HepG2 (cell line): ENCODE measurements around the gene PGPEP1. TPM values are rescaled to one million over a fixed set of nuclear protein-coding genes. Genes with fewer than 3 reads are reported as not detected.

Experiments used
- AGO2 ChIP-seq: fragments of 200-400 bp; formaldehyde crosslinking; optimal IDR thresholded peaks from 2 replicates; pipeline ENCODE3; 2017; ENCODE audit warnings: mild to moderate bottlenecking, low read depth, low read length, moderate library complexity
- AKNA ChIP-seq: sonication (generic); formaldehyde crosslinking; IDR thresholded peaks from 2 replicates; pipeline ENCODE4 v1.4.0; 2020; ENCODE audit warnings: missing genetic modification reagents, borderline replicate concordance
- ATF3 ChIP-seq: sonication (generic); formaldehyde crosslinking; IDR thresholded peaks from 2 replicates; pipeline ENCODE4 v1.4.0; 2020; ENCODE audit warnings: missing genetic modification reagents
- ATF4 ChIP-seq, 2 experiments: fragments of 450-650 bp in 1 of 2; sonication (generic) in 1 of 2; formaldehyde crosslinking; IDR thresholded peaks; 2 replicates each; pipeline versions ENCODE4 v1.5.0 to v1.8.0; 2020 to 2022; ENCODE audit warnings: mild to moderate bottlenecking in 1 of 2, missing genetic modification reagents in 1 of 2
- JUND ChIP-seq: sonication (generic); formaldehyde crosslinking; IDR thresholded peaks from 2 replicates; pipeline ENCODE4 v1.8.0; 2022; ENCODE audit warnings: mild to moderate bottlenecking, missing genetic modification reagents
- KDM4B ChIP-seq: sonication (generic); formaldehyde crosslinking; IDR thresholded peaks from 2 replicates; pipeline ENCODE4 v1.4.0; 2020; ENCODE audit warnings: missing genetic modification reagents
- MAFK ChIP-seq, 2 experiments: IDR thresholded peaks in 1 of 2; conservative IDR thresholded peaks in 1 of 2; 2 replicates each; pipeline ENCODE4 v1.6.1; 2011; ENCODE audit warnings: improper control_type of control experiment in 2 of 2, low read length in 2 of 2
- MIER3 ChIP-seq: IDR thresholded peaks from 2 replicates; pipeline ENCODE4 v1.6.1; 2016; ENCODE audit warnings: missing compliant biosample characterization, borderline replicate concordance
- NR2F2 ChIP-seq: IDR thresholded peaks from 2 replicates; pipeline ENCODE4 v1.6.1; 2012; ENCODE audit warnings: low read depth, inconsistent platforms, borderline replicate concordance
- RBAK ChIP-seq: sonication (generic); formaldehyde crosslinking; IDR thresholded peaks from 2 replicates; pipeline ENCODE4 v1.5.1; 2020; ENCODE audit warnings: mild to moderate bottlenecking, missing genetic modification reagents
- SKI ChIP-seq: fragments of 450-650 bp; IDR thresholded peaks from one replicate; pipeline ENCODE4 v1.6.1; 2018; ENCODE audit warnings: mild to moderate bottlenecking; ENCODE audit not compliant: partially characterized antibody
- SMAD3 ChIP-seq: sonication (generic); formaldehyde crosslinking; IDR thresholded peaks from 2 replicates; pipeline ENCODE4 v1.4.0; 2020; ENCODE audit warnings: missing genetic modification reagents
- SUZ12 ChIP-seq: fragments of 150-350 bp; IDR thresholded peaks from 2 replicates; pipeline ENCODE4 v1.6.1; 2014; ENCODE audit warnings: low read depth, low read length
- ZBTB25 ChIP-seq: IDR thresholded peaks from 2 replicates; pipeline ENCODE4 v1.6.1; 2018; ENCODE audit warnings: missing genetic modification reagents
- ZC3H13 ChIP-seq: sonication (generic); formaldehyde crosslinking; IDR thresholded peaks from 2 replicates; pipeline ENCODE4 v1.8.1; 2023; ENCODE audit warnings: mild to moderate bottlenecking, missing genetic modification reagents, moderate library complexity
- ZNF253 ChIP-seq: sonication (generic); formaldehyde crosslinking; IDR thresholded peaks from 2 replicates; pipeline ENCODE4 v1.8.0; 2022; ENCODE audit warnings: mild to moderate bottlenecking, missing genetic modification reagents, borderline replicate concordance
- ZNF333 ChIP-seq: sonication (generic); formaldehyde crosslinking; IDR thresholded peaks from 2 replicates; pipeline ENCODE4 v1.4.0; 2020; ENCODE audit warnings: mild to moderate bottlenecking, missing genetic modification reagents, borderline replicate concordance
- ZNF710 ChIP-seq: sonication (generic); formaldehyde crosslinking; IDR thresholded peaks from 2 replicates; pipeline ENCODE4 v1.5.0; 2020; ENCODE audit warnings: mild to moderate bottlenecking, missing genetic modification reagents, borderline replicate concordance
- ZNF768 ChIP-seq: sonication (generic); formaldehyde crosslinking; IDR thresholded peaks from 2 replicates; pipeline ENCODE4 v1.4.0; 2020; ENCODE audit warnings: missing genetic modification reagents
- polyA plus RNA-seq, 8 experiments: library from polyadenylated mRNA; depleted of rRNA in 3 of 8; stranded (reverse) in 7 of 8; unstranded in 1 of 8; fragments of >200 nt; fragmentation: Illumina TruSeq in 4 of 8; extraction: Trizol in 4 of 8; gene quantifications; 2 replicates each; pipeline versions ENCODE4 v1.2.1 to v1.2.3, GENCODE V29; 2011 to 2016; ENCODE audit warnings: low read depth in 4 of 8, missing spikeins in 1 of 8, mixed read lengths in 1 of 8; ENCODE audit not compliant: insufficient read depth in 1 of 8
- total RNA-seq, 5 experiments: library from RNA; depleted of rRNA; stranded (reverse); fragments of >200 nt; fragmentation: Illumina TruSeq; extraction: Trizol; gene quantifications; 2 replicates each; pipeline ENCODE4 v1.2.3, GENCODE V29; 2016; ENCODE audit warnings: low read depth in 1 of 5

The PGPEP1 gene
- total and polyA plus RNA-seq, 2 of the 13 experiments (the other 11 are each of a cell fraction or from before 2014, with no cell fraction given): 53.1 to 56.6 TPM

GRCh38 chr19:18364826-18365528, 24.6 kb downstream of the PGPEP1 start (continued):
- TF ChIP-seq ATF3 (CRISPR knock-in tag) (peak; percentile 96), ATF4 (CRISPR knock-in tag; IDR thresholded peaks at IDR 0.05) (peak in 1 of 2 experiments; percentile 99; a peak in 2 of 4 replicates), KDM4B (CRISPR knock-in tag) (peak; percentile 84), SKI (peak; percentile 88), JUND (peak; percentile 77), ZNF768 (no peak), AKNA (CRISPR knock-in tag) (no peak), RBAK (CRISPR knock-in tag) (no peak), SMAD3 (CRISPR knock-in tag) (peak; percentile 76; the same call in 1 of the 2 replicates), ZNF333 (no peak), ZNF710 (CRISPR knock-in tag) (0 out of 2 replicates have a peak, but pooled peaks have one; percentile 16), ZC3H13 (CRISPR knock-in tag) (peak; percentile 83; the same call in 1 of the 2 replicates), NR2F2 (peak; percentile 43; the same call in 1 of the 2 replicates), AGO2 (no peak), ZNF253 (CRISPR knock-in tag) (no peak), SUZ12 (no peak), ZBTB25 (CRISPR knock-in tag) (peak; percentile 45; the same call in 1 of the 2 replicates), MAFK (conservative IDR thresholded peaks at IDR 0.05 in 1 of 2, IDR thresholded peaks at IDR 0.05 in 1 of 2; ENCODE audit: low read length in 2 of 2) (0 out of 4 replicates have a peak, but pooled peaks of 1 of the 2 experiments have one; percentile 0), MIER3 (CRISPR knock-in tag) (peak; percentile 87; the same call in 1 of the 2 replicates)
